ENCODE measurements around the gene MYO9B.

DNA sequence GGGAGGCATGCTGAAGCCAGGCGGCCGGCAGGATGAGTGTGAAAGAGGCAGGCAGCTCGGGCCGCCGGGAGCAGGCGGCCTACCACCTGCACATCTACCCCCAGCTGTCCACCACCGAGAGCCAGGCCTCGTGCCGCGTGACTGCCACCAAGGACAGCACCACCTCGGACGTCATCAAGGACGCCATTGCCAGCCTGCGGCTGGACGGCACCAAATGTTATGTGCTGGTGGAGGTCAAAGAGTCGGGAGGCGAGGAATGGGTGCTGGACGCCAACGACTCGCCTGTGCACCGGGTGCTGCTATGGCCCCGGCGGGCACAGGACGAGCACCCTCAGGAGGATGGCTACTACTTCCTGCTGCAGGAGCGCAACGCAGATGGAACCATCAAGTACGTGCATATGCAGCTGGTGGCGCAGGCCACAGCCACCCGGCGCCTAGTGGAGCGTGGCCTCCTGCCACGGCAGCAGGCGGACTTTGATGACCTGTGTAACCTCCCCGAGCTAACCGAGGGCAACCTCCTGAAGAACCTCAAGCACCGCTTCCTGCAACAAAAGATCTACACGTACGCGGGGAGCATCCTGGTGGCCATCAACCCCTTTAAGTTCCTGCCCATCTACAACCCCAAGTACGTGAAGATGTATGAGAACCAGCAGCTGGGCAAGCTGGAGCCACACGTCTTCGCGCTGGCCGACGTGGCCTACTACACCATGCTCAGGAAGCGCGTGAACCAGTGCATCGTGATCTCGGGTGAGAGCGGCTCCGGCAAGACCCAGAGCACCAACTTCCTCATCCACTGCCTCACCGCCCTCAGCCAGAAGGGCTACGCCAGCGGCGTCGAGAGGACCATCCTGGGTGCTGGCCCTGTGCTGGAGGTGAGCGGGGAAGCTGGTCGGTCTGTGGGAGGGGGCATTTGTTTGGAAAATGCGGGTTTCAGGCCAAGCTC lies 26.4 kb downstream of the MYO9B start:
- TF ChIP-seq ZNF777 (CRISPR knock-in tag; IDR thresholded peaks at IDR 0.05): no peak
- TF ChIP-seq, protein P1, sequence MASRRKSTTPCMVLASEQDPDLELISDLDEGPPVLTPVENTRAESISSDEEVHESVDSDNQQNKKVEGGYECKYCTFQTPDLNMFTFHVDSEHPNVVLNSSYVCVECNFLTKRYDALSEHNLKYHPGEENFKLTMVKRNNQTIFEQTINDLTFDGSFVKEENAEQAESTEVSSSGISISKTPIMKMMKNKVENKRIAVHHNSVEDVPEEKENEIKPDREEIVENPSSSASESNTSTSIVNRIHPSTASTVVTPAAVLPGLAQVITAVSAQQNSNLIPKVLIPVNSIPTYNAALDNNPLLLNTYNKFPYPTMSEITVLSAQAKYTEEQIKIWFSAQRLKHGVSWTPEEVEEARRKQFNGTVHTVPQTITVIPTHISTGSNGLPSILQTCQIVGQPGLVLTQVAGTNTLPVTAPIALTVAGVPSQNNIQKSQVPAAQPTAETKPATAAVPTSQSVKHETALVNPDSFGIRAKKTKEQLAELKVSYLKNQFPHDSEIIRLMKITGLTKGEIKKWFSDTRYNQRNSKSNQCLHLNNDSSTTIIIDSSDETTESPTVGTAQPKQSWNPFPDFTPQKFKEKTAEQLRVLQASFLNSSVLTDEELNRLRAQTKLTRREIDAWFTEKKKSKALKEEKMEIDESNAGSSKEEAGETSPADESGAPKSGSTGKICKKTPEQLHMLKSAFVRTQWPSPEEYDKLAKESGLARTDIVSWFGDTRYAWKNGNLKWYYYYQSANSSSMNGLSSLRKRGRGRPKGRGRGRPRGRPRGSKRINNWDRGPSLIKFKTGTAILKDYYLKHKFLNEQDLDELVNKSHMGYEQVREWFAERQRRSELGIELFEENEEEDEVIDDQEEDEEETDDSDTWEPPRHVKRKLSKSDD (CRISPR knock-in tag; IDR thresholded peaks at IDR 0.05; ENCODE audit: low read depth): no peak
- TF ChIP-seq ESRRA (CRISPR knock-in tag; IDR thresholded peaks at IDR 0.05; ENCODE audit: low read depth): no peak
- no peak for TF ChIP-seq MEIS2 (CRISPR knock-in tag; IDR thresholded peaks at IDR 0.05)
- TF ChIP-seq ARNTL (CRISPR knock-in tag; IDR thresholded peaks at IDR 0.05): no peak
